CD4-positive, alpha-beta T cell treated with Interleukin-6 at 100 ng/mL for 8 hours (primary cell): ENCODE measurements around the gene ZNF32.
"Not testable (repeated sequence)": the region's sequence is repeated elsewhere in the genome, so short reads cannot be mapped to it uniquely, and the experiment has no call there.

Experiments
- DNase-seq: peaks from one replicate; pipeline ENCODE4 v3.0.0-alpha.2; 2020; ENCODE audit warnings: mixed read lengths, low spot score

The ZNF32 gene

GRCh38 chr10:43627942-43628341, 20.7 kb downstream of the ZNF32 start:
- DNase-seq, result no peak

GRCh38 chr10:43623351-43623750, 25.3 kb downstream of the ZNF32 start:
- peak; percentile 22 for DNase-seq

- no peak for DNase-seq
Observed at GRCh38 chr10:43622038-43622437, 26.6 kb downstream of the ZNF32 start.

GRCh38 chr10:43619368-43619767, 29.3 kb downstream of the ZNF32 start:
- DNase-seq, result no peak

- DNase-seq, result no peak
Observed at GRCh38 chr10:43616697-43617370, 31.8 kb downstream of the ZNF32 start.

- DNase-seq, result no peak
Observed at GRCh38 chr10:43610636-43611035, 38.0 kb downstream of the ZNF32 start.

GRCh38 chr10:43607199-43607573, 41.5 kb downstream of the ZNF32 start:
- no peak for DNase-seq

GRCh38 chr10:43606323-43607198, 42.1 kb downstream of the ZNF32 start, which contains the start of gene ZNF485:
Gene ZNF485 (plus strand): TSS chr10:43606438. CDS start chr10:43607051, 613 bp downstream.
- DNase-seq, result peak; percentile 62

GRCh38 chr10:43605850-43606322, 42.8 kb downstream of the ZNF32 start:
- no peak for DNase-seq

- not testable (repeated sequence) for DNase-seq
Observed at GRCh38 chr10:43601576-43601975, 47.1 kb downstream of the ZNF32 start.

- DNase-seq, result no peak
Observed at GRCh38 chr10:43599333-43599732, 49.3 kb downstream of the ZNF32 start.

GRCh38 chr10:43598446-43598845, 50.2 kb downstream of the ZNF32 start:
- DNase-seq, result no peak

- DNase-seq, result no peak
Observed at GRCh38 chr10:43596546-43596945, 52.1 kb downstream of the ZNF32 start.

- peak; percentile 28 for DNase-seq
Observed at GRCh38 chr10:43595739-43596298, 52.9 kb downstream of the ZNF32 start.

- peak; percentile 38 for DNase-seq
Observed at GRCh38 chr10:43594944-43595589, 53.6 kb downstream of the ZNF32 start.
